ENCODE measurements around the gene MINDY4.

MINDY4 gene

GRCh38 chr7:30894866-30895605 lies 123.8 kb downstream of the MINDY4 start:
- DNase-seq (ENCODE audit: insufficient read length, low spot score) = no peak
- TF ChIP-seq POLR2A (IDR thresholded peaks at IDR 0.05; ENCODE audit: low read depth, low read length) = no peak
- no peak for FAIRE-seq

- FAIRE-seq (no peak), DNase-seq (ENCODE audit: insufficient read length, low spot score) (no peak)
- no peak for TF ChIP-seq POLR2A (IDR thresholded peaks at IDR 0.05; ENCODE audit: low read depth, low read length)
Measured at GRCh38 chr7:30896036-30896435, 124.8 kb downstream of the MINDY4 start.

GRCh38 chr7:30896783-30897637 lies 125.8 kb downstream of the MINDY4 start:
- no peak for FAIRE-seq
- no peak for DNase-seq (ENCODE audit: insufficient read length, low spot score)
- TF ChIP-seq POLR2A (IDR thresholded peaks at IDR 0.05; ENCODE audit: low read depth, low read length) = no peak

- FAIRE-seq = no peak
- TF ChIP-seq POLR2A (IDR thresholded peaks at IDR 0.05; ENCODE audit: low read depth, low read length) = no peak
- no peak for DNase-seq (ENCODE audit: insufficient read length, low spot score)
Measured at GRCh38 chr7:30897770-30898169, 126.6 kb downstream of the MINDY4 start.

GRCh38 chr7:30898411-30898810 lies 127.2 kb downstream of the MINDY4 start:
- no peak for FAIRE-seq
- DNase-seq (ENCODE audit: insufficient read length, low spot score) = no peak
- no peak for TF ChIP-seq POLR2A (IDR thresholded peaks at IDR 0.05; ENCODE audit: low read depth, low read length)

- no peak for FAIRE-seq
- no peak for TF ChIP-seq POLR2A (IDR thresholded peaks at IDR 0.05; ENCODE audit: low read depth, low read length)
- DNase-seq (ENCODE audit: insufficient read length, low spot score) = no peak
Measured at GRCh38 chr7:30899066-30899465, 127.8 kb downstream of the MINDY4 start.

- no peak for FAIRE-seq
Measured at GRCh38 chr7:30899630-30900029, 128.4 kb downstream of the MINDY4 start.

GRCh38 chr7:30900053-30900452 lies 128.8 kb downstream of the MINDY4 start:
- DNase-seq (ENCODE audit: insufficient read length, low spot score) (no peak), FAIRE-seq (no peak)
- TF ChIP-seq POLR2A (IDR thresholded peaks at IDR 0.05; ENCODE audit: low read depth, low read length) = no peak

More at GRCh38 chr7:30899630-30900029, 128.4 kb downstream of the MINDY4 start:
- DNase-seq (ENCODE audit: insufficient read length, low spot score) = no peak
- no peak for TF ChIP-seq POLR2A (IDR thresholded peaks at IDR 0.05; ENCODE audit: low read depth, low read length)

GRCh38 chr7:30900803-30901362 lies 129.7 kb downstream of the MINDY4 start:
- TF ChIP-seq POLR2A (IDR thresholded peaks at IDR 0.05; ENCODE audit: low read depth, low read length) = no peak
- FAIRE-seq (no peak), DNase-seq (ENCODE audit: insufficient read length, low spot score) (no peak)

- FAIRE-seq (no peak), DNase-seq (ENCODE audit: insufficient read length, low spot score) (no peak)
- TF ChIP-seq POLR2A (IDR thresholded peaks at IDR 0.05; ENCODE audit: low read depth, low read length) = no peak
Measured at GRCh38 chr7:30901856-30902255, 130.6 kb downstream of the MINDY4 start.

- no peak for TF ChIP-seq POLR2A (IDR thresholded peaks at IDR 0.05; ENCODE audit: low read depth, low read length)
- no peak for FAIRE-seq
- no peak for DNase-seq (ENCODE audit: insufficient read length, low spot score)
Measured at GRCh38 chr7:30902466-30902865, 131.2 kb downstream of the MINDY4 start.

GRCh38 chr7:30903146-30903545 lies 131.9 kb downstream of the MINDY4 start:
- no peak for FAIRE-seq
- no peak for DNase-seq (ENCODE audit: insufficient read length, low spot score)
- TF ChIP-seq POLR2A (IDR thresholded peaks at IDR 0.05; ENCODE audit: low read depth, low read length) = no peak

GRCh38 chr7:30904561-30904960 lies 133.3 kb downstream of the MINDY4 start:
- FAIRE-seq (no peak), DNase-seq (ENCODE audit: insufficient read length, low spot score) (no peak)
- no peak for TF ChIP-seq POLR2A (IDR thresholded peaks at IDR 0.05; ENCODE audit: low read depth, low read length)

Data from H54 (cell line).